Activated T-cell treated with anti-CD3 and anti-CD28 coated beads, Interleukin-2, amount 50 U/mL, for 24 hours (primary cell): ENCODE data around the gene ENTPD1.

Source experiments
- DNase-seq: peaks from one replicate; pipeline ENCODE4 v3.0.0-alpha.2; 2020
- H3K27ac Mint-ChIP-seq: 2 replicates; pipeline ENCODE4 v1.8.0; 2020; ENCODE audit warnings: mild to moderate bottlenecking, mixed read lengths
- H3K27me3 Mint-ChIP-seq: 2 replicates; pipeline ENCODE4 v1.8.0; 2020; ENCODE audit warnings: mixed read lengths
- H3K36me3 Mint-ChIP-seq: 2 replicates; pipeline ENCODE4 v1.8.0; 2020; ENCODE audit warnings: low read depth, mixed read lengths
- H3K4me1 Mint-ChIP-seq: 2 replicates; pipeline ENCODE4 v1.8.0; 2020; ENCODE audit warnings: low read depth, mixed read lengths
- H3K4me3 Mint-ChIP-seq: 2 replicates; pipeline ENCODE4 v1.8.0; 2020; ENCODE audit warnings: mild to moderate bottlenecking, moderate library complexity, mixed read lengths
- H3K9me3 Mint-ChIP-seq: 2 replicates; pipeline ENCODE4 v1.8.0; 2020; ENCODE audit warnings: mixed read lengths

The ENTPD1 gene

DNA sequence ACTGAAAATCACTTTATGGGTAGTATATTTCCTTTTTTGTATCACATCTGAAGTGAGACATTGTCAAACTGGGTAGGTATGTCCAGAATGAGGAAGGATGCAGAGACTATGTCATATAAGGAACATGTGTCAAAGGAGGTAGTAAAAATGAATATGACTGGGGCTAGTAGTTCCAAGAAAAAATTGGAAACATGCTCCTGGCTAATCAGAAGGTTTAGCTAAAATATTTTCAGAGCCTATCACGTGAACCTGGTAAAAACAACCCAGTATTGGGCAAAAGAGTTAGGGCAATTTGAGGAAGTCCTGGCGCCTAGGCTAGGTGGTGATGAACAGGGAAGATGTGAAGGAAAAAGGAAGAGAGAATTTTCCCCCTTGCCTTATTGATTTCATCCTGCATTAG is 26.4 kb downstream of the ENTPD1 start:
- H3K36me3 Mint-ChIP-seq: no peaks in the 10 kb centered on the region
- H3K4me3 Mint-ChIP-seq: no peak overlapping the region
- H3K4me1 Mint-ChIP-seq: peaks cover 2% of the 10 kb centered on the region
- DNase-seq: no peak
- H3K27ac Mint-ChIP-seq: no peak overlapping the region
- no peaks in the 10 kb centered on the region for H3K9me3 Mint-ChIP-seq
- peaks cover 30% of the 10 kb centered on the region for H3K27me3 Mint-ChIP-seq

- H3K4me3 Mint-ChIP-seq: no peak overlapping the region
- no peak for DNase-seq
- no peaks in the 10 kb centered on the region for H3K9me3 Mint-ChIP-seq
- peaks cover 2% of the 10 kb centered on the region for H3K4me1 Mint-ChIP-seq
- peaks cover 22% of the 10 kb centered on the region for H3K27me3 Mint-ChIP-seq
- H3K36me3 Mint-ChIP-seq: no peaks in the 10 kb centered on the region
- no peak overlapping the region for H3K27ac Mint-ChIP-seq
These were observed 27.8 kb downstream of the ENTPD1 start for GRCh38 chr10:95783741-95784140.

DNA sequence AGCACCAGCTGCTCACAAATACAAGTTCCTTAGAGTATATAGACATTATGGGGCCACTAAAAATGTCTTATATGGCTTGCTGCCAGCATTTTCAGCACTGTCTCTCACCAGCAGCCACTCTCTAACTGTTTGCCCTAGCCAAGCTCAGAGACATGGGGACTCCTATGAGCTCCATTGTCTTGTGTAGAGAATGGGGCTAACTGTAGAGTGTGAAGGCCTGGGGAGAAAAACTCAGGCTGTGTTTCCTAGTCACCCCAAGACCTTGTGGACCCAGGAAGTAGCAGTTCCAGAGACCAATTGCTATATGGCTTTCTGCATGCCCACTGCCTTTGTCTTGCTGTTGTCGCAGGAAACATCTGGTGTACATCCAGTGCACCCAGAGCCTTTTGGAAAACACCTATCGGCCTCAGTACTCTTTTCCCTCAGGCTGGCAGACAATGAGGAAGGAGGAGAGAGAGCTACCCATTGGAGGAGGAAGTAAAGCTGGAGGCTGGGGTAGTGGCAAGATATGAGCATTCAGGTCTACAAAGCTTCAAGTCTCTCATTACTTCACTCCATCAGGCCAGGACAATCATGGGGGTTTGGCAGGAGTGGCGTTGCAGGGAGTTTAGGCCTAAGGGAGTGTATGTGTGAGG is 28.4 kb downstream of the ENTPD1 start:
- Mint-ChIP-seq H3K27ac (no peak overlapping the region), H3K27me3 (peaks cover 18% of the 10 kb centered on the region), H3K4me1 (peaks cover 2% of the 10 kb centered on the region), H3K36me3 (no peaks in the 10 kb centered on the region), H3K4me3 (no peak overlapping the region), H3K9me3 (no peaks in the 10 kb centered on the region)
- DNase-seq: no peak

DNA sequence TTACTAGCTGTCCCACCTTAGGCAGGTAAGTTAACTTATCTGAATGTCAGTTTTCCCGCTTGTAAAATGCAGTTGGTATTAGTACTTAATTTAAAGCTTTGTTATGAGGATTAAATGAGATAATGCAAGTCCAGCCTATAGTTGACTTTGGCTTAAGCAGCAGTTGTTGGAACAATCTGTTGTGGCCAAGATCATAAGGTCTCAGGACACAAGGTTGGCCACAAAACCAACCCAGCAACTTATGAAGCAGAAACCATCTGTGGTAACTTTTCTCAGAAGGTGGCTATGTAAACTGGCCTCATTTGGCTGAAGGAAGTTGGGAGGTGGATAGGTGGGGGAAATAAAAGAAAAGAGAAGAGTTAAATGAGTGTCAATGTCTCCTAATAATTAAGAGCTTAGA is 29.4 kb downstream of the ENTPD1 start:
- Mint-ChIP-seq H3K9me3 (no peaks in the 10 kb centered on the region), H3K36me3 (no peaks in the 10 kb centered on the region), H3K4me1 (peaks cover 5% of the 10 kb centered on the region), H3K27me3 (peaks cover 18% of the 10 kb centered on the region), H3K4me3 (no peak overlapping the region), H3K27ac (no peak overlapping the region)
- DNase-seq: no peak

DNA sequence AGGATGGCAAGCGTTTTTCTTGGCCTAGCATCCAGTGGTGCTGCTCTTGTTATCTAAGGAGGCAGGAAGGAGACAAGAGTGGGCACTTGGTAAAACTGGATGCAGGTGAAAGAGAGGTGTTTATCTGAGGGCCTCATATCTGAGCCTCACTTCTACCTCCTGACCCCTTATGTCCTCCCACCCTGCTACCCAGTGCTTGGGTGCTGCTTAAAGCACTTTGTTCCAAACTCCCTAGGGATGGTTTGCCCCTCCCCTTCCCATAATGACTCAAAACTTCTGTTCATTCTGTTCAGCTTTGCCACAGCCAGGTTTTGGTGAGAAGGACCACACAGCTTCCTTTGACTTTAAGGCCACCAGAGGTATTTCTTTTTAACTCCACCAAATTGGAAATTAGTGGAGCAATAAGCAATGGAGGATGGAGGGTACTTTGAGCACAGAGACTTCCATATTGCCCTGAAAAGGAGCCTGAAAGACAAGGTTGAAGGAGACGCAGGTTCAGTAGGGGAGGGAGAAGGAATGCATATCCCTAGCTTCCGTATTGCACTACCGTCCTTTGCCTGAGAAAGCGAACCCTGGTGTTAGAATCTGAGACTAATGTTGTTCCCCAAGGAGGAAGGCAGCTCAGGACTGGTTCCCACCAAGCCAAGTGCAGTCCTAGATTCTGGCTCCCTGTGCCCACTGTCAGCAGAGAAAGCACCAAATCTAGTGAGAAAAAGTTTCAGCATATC is 30.1 kb downstream of the ENTPD1 start:
- Mint-ChIP-seq H3K4me1 (peaks cover 9% of the 10 kb centered on the region), H3K27ac (no peak overlapping the region), H3K4me3 (no peak overlapping the region), H3K9me3 (no peaks in the 10 kb centered on the region), H3K36me3 (no peaks in the 10 kb centered on the region), H3K27me3 (peaks cover 11% of the 10 kb centered on the region)
- DNase-seq: no peak

GRCh38 chr10:95787447-95787846 is 31.5 kb downstream of the ENTPD1 start:
- no peak for DNase-seq
- Mint-ChIP-seq H3K9me3 (no peaks in the 10 kb centered on the region), H3K4me1 (peaks cover 13% of the 10 kb centered on the region), H3K27me3 (peaks cover 10% of the 10 kb centered on the region), H3K27ac (no peak overlapping the region), H3K4me3 (no peak overlapping the region), H3K36me3 (no peaks in the 10 kb centered on the region)

DNA sequence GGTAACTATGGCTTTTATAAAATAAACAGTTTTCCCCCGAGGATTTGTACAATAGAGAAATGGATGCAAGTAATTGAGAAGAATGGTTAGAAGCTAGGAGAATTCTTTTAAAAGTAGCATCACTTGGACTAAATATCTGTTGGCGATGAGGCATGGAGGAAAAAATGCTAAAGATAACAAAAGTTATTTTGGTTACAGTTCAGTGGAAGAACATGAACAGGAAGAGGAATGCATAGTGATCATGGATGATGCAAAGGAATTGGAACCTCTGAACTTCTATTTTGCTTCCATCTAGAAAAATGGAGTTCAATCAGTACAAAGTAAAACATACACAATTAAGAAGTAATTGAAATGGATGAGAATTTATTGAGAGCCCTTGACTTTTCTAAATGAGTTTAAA is 32.9 kb downstream of the ENTPD1 start:
- H3K4me3 Mint-ChIP-seq: no peak overlapping the region
- no peaks in the 10 kb centered on the region for H3K36me3 Mint-ChIP-seq
- H3K27me3 Mint-ChIP-seq: peaks cover 3% of the 10 kb centered on the region
- no peaks in the 10 kb centered on the region for H3K9me3 Mint-ChIP-seq
- DNase-seq: no peak
- H3K4me1 Mint-ChIP-seq: peaks cover 17% of the 10 kb centered on the region
- H3K27ac Mint-ChIP-seq: no peak overlapping the region

- Mint-ChIP-seq H3K27me3 (peaks cover 3% of the 10 kb centered on the region), H3K27ac (no peak overlapping the region), H3K9me3 (no peaks in the 10 kb centered on the region), H3K36me3 (no peaks in the 10 kb centered on the region), H3K4me1 (peaks cover 17% of the 10 kb centered on the region), H3K4me3 (no peak overlapping the region)
- DNase-seq: no peak
These were observed 33.9 kb downstream of the ENTPD1 start for GRCh38 chr10:95789902-95790301.

- H3K27ac Mint-ChIP-seq: no peak overlapping the region
- peaks cover 3% of the 10 kb centered on the region for H3K27me3 Mint-ChIP-seq
- no peak overlapping the region for H3K4me3 Mint-ChIP-seq
- H3K4me1 Mint-ChIP-seq: peaks cover 16% of the 10 kb centered on the region
- DNase-seq: no peak
- no peaks in the 10 kb centered on the region for H3K9me3 Mint-ChIP-seq
- no peaks in the 10 kb centered on the region for H3K36me3 Mint-ChIP-seq
These were observed 35.0 kb downstream of the ENTPD1 start for GRCh38 chr10:95790982-95791381.

DNA sequence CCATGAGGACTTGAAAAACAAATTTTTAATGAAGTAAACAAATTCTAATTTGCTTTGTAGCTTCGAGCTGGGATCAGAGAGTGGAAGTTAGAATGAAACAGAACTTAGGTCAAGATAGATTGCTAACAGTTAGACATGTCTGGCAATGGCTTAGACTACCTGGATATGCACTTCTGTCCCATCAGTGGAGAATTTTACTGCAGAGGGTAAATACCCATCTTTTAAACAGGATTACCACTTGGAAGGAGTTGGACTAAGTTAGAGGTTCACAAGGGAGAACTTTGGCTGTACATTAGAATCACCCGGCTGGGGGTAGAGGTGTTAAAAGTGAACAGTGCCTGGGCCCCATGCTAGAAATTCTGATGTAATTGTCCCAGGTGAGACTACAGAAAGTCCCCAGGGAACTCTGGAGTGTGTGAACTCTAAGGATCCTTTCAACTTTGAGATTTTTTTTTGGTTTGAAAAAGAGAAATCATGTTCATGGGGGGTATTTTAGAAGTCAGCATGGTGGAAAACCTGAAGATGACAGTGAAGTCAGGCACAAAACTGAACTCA is 35.5 kb downstream of the ENTPD1 start:
- no peak for DNase-seq
- Mint-ChIP-seq H3K27me3 (peaks cover 3% of the 10 kb centered on the region), H3K4me3 (no peak overlapping the region), H3K27ac (no peak overlapping the region), H3K9me3 (no peaks in the 10 kb centered on the region), H3K4me1 (peaks cover 16% of the 10 kb centered on the region), H3K36me3 (no peaks in the 10 kb centered on the region)

DNA sequence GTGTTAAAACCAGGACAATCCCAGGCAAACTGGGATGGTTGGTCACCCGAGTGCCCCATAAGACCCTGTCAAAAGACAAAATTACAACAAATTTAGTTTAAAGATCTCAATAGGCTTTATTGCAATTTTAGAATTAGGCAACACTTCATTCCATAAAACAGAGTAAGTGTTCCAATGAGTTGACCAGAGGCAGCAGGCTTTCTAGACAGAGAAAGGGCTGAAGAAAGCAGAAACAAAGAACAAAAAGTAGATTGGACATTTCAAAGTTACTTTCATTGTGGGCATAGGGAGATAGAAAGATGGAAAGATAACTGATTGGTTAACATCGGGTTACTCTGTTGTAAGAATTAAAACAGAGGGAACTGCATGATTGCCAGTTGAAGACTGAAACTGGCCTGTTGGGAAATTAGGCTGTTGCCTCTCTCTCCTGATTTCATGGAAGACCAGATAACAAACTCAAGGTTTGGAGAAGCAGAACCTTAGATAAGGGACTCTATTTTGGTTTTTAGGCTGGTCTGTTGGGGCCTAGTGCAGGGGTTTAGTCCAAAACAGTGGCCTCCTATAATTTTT is 36.3 kb downstream of the ENTPD1 start:
- no peak for DNase-seq
- Mint-ChIP-seq H3K4me1 (peaks cover 17% of the 10 kb centered on the region), H3K4me3 (no peak overlapping the region), H3K36me3 (no peaks in the 10 kb centered on the region), H3K9me3 (no peaks in the 10 kb centered on the region), H3K27me3 (peaks cover 3% of the 10 kb centered on the region), H3K27ac (no peak overlapping the region)

DNA sequence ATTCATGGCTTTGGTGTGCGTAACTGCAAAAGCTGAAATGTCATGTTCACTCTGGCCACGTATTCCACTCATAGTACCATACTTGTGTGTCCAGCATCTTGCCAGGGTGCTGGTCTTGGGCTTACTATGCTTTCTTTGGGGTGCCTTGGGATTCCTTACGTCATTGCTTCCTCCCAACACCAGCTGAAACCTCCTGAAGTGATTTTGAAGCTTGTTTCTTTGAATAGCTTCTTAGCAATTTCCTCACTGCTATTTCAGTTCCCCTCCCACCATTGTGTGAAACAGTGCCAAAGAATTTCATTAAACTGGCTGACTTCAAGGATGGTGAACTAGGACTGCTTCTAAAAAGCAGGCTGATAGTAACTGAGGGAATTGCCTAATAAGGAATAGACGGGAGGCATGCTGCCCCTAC is 36.9 kb downstream of the ENTPD1 start:
- Mint-ChIP-seq H3K4me1 (peaks cover 17% of the 10 kb centered on the region), H3K27ac (no peak overlapping the region), H3K36me3 (no peaks in the 10 kb centered on the region), H3K27me3 (peaks cover 3% of the 10 kb centered on the region), H3K4me3 (no peak overlapping the region), H3K9me3 (no peaks in the 10 kb centered on the region)
- DNase-seq: no peak

GRCh38 chr10:95793401-95794045 is 37.6 kb downstream of the ENTPD1 start:
- H3K27ac Mint-ChIP-seq: no peak overlapping the region
- DNase-seq: no peak
- no peaks in the 10 kb centered on the region for H3K9me3 Mint-ChIP-seq
- no peaks in the 10 kb centered on the region for H3K36me3 Mint-ChIP-seq
- peaks cover 17% of the 10 kb centered on the region for H3K4me1 Mint-ChIP-seq
- no peak overlapping the region for H3K4me3 Mint-ChIP-seq
- H3K27me3 Mint-ChIP-seq: peaks cover 3% of the 10 kb centered on the region

- Mint-ChIP-seq H3K4me1 (peaks cover 17% of the 10 kb centered on the region), H3K4me3 (no peak overlapping the region), H3K27ac (no peak overlapping the region), H3K36me3 (no peaks in the 10 kb centered on the region), H3K27me3 (no peaks in the 10 kb centered on the region), H3K9me3 (no peaks in the 10 kb centered on the region)
- DNase-seq: no peak
These were observed 38.2 kb downstream of the ENTPD1 start for GRCh38 chr10:95794195-95794594.

GRCh38 chr10:95795602-95796001 is 39.6 kb downstream of the ENTPD1 start:
- H3K36me3 Mint-ChIP-seq: no peaks in the 10 kb centered on the region
- no peak for DNase-seq
- H3K27ac Mint-ChIP-seq: no peak overlapping the region
- peaks cover 13% of the 10 kb centered on the region for H3K4me1 Mint-ChIP-seq
- H3K27me3 Mint-ChIP-seq: no peaks in the 10 kb centered on the region
- H3K9me3 Mint-ChIP-seq: no peaks in the 10 kb centered on the region
- no peak overlapping the region for H3K4me3 Mint-ChIP-seq
